CD4-positive, alpha-beta T cell treated with Interleukin-17A for 4 hours (primary cell): ENCODE data around the gene METTL6.
A peak's percentile ranks its signal among the peaks of the same experiment; 100 is the strongest.
"Not testable (repeated sequence)": the region's sequence is repeated elsewhere in the genome, so short reads cannot be mapped to it uniquely, and the experiment has no call there.

Source experiments
- DNase-seq: peaks from one replicate; pipeline ENCODE4 v3.0.0-alpha.2; 2020; ENCODE audit warnings: mixed read lengths

METTL6 gene

DNA sequence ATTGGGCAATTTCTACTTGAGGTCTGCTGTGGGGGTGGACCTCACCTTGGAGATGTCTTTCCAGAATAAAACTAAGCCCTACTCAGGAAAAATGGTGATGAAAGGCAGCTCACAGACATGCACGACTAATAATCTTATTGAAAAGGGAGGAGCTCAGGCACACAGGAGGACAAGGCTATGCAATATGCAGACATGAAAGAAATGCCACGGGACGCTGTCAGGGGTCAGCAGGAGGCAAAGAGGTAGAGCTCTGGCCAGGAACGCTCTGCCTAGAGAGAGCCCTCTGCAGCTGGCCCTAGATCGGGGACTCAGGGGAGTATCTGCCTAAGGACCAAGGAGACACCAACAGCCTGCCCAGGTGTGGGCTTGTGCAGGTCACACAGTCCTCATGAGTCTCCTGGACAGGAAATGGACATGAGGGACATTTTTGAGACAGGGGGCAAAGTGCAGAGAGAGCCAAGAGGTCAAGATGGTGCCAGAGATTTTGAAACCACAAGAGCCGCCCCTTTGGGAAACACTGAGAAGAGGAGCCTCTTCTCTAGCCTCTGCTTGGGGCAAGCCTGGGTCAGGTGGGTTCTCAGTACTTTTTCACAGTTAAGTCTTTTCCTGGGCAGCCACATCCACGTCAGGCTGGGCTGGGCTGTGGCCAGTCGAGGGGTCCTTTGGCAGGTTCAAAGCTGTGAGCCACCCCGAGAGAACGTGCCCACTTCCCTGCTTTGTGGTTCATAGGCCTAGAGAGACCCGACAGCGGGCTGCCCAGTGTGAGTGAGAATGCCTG, 23.3 kb upstream of the METTL6 start:
- DNase-seq = no peak

DNA sequence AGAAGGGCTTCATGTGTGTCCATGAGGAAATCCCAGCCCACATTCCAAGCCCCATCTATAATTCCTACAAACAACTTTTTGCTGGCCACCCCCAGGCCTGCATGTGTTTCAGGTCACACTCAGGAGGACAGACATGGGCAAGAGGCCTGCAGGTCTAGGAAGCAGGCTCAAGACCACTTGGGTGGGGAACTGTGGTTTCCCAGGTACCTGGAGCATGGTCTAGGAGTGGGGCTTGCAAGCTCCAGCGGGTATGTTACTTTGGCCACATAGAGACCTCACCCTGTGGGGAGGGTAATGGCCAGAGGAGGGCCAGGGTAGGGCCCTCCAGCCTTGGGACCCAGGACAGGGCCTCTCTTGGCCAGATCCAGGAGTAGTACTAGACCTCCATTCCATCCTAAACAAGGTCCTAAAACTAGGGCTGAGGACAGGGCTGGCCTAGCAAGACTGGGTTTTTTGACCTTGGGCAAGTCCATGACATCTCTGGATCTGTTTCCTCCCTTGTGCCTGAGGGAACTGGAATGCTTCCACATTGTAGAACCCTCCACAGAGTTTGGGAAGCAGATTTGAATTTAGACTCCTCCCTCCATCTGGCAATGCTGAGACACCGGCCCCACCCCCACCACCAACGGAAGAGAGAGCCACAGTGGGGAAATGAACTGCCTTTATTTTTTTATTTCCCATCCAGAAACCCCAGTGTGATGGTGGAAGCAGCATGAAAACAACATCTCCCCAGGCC, 22.3 kb upstream of the METTL6 start:
- DNase-seq = no peak

DNA sequence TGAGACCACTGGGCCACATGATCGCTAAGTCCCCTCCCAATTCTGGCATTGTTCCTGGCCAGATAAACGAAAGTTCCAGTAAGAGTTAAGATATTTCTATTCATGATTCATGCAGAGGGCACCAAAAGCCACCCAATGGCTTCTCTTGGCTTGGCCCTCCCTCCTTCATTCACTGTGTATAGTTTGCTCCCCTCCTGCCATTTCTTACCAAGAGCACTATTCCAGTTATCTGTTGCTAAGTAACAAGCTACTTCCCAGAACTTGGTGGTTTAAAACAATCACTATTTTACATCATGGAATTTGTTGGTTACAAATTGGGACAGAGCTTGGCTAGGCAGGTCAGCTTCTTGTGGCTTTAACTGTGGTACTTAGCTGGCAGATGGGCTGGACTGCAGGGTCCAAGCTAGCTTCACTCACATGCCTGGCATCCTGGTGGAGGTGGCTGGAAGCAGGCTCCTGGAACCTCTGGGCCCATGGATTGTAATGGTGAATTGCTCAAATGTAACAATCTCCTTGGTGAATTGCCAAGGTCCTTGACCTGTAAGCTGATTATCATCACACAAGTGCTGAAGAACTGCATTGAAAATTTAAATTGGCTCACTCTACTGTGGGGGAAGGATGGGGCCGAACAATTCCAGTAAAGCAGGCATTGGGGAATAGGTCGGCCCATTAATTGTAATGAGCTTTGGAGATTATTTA, 16.6 kb upstream of the METTL6 start:
- DNase-seq = no peak

DNA sequence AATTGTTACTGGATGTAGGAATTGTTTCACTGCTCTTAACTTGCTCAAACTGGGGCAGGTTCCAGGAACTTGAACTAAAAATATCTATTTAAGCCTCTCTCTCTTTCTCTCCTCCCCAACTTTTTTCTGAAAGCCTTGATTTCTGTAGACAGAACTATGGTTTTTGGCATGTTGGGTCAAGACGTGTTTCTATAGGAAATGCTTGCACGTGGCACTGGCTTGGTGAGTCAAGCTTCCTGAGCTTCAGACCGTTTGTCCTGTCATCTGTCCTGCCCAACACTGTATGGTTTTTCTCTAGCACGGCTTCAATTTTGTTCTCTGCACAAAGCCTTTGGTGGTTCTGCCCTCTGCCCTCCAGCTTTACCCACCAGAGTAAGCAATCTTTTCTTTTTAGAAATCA, 13.5 kb upstream of the METTL6 start:
- DNase-seq = no peak

DNA sequence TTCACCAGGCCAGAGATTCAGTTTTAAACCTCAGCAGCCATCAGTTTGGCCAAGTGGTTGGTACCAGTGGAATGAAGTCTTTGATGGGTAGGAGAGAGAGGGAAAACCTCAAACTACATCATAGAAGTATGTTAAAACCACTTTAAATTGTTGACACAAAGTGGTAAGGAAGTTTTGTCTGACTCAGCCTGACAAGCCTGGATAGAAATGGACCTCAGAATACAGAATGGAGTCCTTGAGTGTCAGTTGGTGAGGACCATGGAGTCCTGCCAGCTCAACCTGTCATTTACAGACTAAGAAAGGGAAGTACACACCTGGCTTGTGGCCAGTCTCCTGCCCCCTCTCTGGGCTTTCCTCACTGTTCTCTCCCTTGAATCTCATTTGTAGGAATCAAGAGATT, 12.1 kb upstream of the METTL6 start:
- DNase-seq = no peak

DNA sequence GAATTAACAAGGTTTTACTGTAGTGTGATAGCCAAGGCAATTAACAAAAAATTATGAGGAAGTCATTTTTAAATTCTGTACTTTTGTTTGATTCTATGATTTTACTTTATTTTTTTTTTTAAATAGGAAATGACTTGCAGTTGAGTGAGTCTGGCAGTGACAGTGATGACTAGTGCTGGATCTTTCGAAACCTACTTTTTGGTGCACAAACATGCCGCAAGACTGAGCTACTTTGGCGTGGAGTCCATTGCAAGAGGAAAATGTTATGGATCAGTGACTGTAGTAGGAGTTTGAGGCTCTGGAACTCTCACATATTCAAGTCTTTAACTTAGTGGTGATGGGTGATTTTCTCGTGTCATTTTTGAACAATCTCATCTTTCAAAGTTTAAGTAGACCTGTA, 11.6 kb upstream of the METTL6 start:
- no peak for DNase-seq

DNA sequence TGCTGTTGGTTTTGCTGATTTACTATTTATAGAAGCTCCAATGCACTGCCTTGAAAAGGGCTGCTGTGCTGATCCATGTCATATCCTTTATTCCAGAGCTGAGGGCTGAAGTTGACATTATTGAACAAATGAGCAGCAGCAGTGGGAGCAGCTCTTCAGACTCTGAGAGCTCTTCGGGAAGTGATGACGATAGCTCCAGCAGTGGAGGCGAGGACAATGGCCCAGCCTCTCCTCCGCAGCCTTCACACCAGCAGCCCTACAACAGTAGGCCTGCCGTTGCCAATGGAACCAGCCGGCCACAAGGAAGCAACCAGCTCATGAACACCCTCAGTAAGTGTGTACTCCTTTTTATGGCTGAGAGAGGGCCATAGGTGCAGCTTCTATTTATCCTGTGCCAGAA, 8.9 kb upstream of the METTL6 start:
- no peak for DNase-seq

DNA sequence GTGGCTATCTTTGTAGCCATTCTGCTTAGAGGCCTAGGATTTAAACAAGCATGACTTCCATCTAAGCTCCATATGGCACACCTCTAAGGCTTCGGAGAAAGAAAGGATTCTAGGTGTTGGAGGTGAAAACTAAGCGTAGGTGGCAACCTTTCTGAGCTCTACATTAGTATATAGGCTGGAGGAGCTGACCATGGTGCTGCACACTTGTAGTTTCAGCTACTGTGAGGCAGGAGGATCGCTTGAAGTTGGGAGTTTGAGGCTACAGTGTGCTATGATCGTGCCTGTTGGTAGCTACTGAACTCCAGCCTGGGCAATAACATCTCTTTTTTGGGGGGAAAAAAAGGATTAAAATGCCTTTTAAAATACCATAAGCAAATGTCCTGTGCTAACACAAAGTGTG, 7.4 kb upstream of the METTL6 start:
- DNase-seq = no peak

DNA sequence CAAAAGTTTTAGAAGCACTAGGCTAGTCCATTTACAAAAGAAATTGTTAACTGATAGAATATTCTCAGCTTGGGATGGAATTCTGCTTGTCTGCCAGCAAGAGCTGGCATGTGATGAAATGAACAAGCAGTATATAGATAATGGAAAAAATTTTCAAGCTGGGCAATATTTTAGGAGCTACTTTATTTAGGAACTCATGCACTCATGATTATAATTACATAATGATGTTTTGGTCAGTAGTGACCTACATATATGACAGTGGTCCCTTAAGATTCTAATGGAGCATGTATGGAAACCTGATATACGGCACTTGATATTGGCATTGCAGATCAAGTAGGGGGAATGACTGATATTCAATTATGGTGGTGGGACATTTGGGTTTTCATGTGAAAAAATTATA, 6.2 kb upstream of the METTL6 start:
- no peak for DNase-seq

DNA sequence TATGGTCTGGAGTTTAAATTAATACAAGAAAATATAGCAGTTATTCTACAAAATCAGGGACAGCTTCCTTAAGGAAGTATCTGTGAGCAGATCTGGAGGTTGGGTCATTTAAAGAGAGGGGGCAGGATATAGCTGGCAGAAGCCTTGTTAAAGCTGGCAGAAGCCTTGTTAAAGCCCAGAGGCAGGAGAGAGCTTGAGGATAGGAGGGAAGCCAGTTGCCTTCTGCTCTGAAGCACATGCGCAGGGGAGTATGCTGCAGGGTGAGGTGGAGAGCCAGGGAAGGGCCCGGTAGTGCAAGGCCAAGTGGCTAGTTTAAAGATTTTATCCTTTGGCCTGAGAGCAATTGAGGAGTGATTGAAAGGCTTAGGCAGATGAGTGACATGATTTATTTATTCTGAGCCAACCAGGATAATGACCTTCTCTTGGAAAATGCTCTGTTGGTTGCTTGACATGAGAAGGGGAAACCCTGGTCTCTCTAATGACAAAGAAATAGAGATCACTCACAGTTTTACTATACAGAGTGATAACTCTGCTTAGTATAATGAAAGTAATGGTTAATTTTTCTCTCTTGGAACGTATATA, 4.0 kb upstream of the METTL6 start:
- DNase-seq = no peak

DNA sequence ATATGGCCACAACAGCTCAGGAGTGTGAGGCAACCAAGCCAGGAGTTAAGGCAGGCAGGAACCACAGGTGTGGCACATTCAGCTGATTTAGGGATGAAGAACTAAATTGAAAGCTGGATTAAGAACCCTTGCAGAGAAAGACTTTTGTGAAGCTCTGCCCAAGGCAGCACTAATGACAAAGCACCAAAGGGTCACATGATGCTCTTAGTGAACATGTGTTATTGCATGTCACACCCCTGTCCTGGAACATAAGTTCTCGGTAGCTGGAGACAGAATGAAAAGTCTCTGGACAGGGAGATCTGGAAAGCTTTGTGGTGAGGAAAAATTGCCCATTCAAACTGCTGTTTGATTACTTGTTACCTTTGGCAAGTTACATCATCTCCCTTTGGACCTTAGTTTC, 3.3 kb upstream of the METTL6 start:
- DNase-seq = no peak

DNA sequence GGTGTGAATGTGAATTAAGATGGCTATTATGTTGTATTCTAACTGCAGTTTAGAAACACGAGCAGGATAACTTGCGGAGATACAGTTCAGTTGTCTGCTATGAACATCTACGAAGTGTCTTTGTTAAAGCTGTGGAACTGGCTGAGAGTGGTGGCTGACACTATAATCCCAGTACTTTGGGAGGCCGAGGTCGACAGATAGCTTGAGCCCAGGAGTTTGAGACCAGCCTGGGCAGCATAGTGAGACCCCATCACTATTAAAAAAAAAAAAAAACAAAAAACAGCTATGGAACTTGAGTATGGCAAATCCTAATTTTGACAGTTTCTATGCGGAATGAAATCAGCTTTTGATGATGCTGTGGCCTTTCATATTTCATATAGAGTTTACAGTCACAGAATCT, 1.7 kb upstream of the METTL6 start:
- DNase-seq = no peak

DNA sequence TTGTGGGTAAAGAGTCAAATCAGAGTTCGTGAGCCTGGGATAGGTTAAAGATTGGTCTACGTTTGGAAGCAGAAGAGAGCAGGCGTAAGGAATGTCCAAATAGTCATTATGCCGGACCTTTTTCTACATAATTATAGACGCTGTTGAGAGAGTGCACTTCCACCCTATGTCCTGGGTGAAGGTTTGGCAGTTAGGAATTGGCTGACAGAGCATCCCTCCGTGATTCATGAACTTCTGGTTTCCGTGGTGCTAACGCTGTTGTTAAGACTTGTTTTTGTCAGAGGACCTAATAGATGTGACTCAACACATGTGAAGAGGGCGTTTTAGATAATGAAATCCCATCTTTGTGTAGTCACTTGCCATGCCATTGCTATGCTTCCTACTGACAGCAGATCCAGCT, 1.2 kb upstream of the METTL6 start:
- DNase-seq = peak; percentile 23

DNA sequence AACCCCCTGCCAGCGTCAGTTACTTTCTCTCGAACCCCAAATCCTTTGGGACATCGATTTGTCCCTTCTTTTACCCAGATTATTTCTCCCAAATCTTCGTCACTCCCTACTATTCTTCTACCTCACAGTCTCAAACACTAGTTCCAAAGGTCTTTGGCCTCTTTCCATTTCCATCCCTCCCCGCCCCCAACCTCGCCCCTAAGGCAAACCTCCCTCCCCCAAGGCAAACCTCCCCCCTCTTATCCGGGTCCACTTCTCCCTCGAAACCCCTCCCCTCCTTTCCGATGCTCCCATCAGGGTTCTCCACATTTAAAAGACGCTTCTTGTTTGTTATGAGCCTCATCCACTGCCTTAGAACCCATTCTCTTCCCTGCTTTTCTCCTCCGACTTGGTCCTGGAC, 637 bp upstream of the METTL6 start:
- DNase-seq = no peak

DNA sequence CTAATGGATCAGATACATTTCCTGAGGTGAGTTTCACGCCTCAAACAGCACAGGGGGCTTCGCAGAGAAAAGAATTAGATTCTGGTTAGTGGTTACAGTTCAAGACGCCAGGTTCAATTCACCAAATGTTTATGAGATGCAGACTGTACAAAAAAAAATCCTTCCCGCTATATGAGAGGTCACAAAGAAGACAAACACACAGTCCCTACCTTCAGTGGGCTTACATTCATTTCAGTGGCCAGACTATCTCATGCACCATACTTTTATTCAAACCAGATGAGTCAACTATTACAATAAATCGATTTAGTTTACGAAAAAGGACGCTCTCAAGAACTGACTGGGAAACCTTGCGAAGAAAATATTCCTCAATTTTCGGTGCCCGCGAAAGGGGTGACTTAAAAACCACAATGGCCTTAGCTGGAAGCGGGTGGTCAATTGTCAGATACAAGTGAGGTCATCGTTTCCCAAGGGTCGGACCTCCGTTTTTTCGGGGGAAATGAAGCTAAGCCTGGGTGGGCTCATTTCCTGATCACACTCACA, 695 bp downstream of the METTL6 start:
- DNase-seq = no peak

DNA sequence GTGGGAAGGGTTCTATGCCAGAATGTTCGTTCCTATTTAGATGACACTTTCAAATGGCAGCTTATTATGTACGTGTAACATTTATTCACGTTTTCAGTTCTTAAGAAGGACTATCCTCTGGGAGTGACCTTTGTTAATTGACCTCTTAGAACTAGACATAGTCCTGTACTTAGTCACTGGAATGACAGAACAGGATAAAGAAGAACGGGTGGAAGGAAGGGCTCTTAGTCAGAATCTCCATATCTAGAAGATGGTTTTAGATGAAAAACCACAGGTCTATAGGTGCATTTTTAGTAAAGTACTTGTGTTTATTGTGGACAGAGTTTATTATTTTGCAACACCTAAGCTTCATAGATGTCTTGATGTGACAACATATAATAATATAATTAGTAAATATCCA, 6.5 kb downstream of the METTL6 start:
- DNase-seq = no peak

DNA sequence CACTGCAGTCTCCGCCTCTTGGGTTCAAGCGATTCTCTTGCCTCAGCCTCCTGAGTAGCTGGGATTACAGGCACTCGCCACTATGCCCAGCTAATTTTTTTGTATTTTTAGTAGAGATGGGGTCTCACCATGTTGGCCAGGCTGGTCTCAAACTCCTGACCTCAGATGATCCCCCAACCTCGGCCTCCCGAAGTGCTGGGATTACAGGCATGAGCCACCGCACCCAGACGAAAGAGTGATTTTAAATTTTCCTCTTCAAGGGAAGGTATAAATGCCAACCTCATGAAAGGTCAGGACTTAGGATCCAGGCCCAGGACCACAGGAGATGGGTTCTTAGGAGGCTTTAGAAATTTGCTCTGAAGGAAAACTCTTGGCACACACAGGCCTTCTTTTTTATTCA, 16.4 kb downstream of the METTL6 start:
- not testable (repeated sequence) for DNase-seq

DNA sequence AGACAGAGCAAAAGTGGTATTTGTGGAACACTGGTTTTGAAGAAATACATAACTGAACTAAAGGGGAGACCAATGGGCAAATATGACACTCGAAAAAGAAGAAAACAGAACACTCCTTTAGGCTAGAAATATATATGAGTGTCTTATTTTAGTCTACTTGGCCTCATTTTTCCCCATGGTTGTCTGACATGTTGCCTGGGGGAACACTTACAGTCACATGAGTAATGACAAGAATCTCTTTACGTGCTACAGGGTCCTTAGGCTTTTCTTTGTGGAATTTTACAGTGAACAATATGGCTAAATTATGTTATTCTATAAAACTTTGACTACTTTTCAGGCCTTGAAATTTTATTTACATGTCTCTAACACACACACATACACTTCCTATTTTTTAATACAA, 17.6 kb downstream of the METTL6 start:
- DNase-seq = no peak

DNA sequence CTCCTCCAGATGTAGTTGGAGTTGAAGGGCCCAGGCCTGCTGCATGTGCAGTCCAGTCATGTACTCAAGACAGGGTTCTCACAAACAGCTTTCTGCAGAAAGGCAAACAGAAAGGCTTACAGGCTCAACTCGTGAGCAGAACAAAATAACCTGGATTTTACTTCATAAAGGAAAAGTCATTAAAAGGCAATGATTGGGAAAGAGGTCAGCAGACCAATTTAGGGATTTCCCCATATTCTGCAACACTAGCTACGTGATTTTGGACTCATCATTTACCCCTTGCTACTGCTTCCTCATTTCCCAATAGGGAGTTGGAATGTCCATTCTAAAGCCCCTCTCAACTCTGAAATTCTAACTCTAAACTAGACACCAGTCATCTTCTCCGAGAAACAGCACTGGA, 18.1 kb downstream of the METTL6 start:
- no peak for DNase-seq

DNA sequence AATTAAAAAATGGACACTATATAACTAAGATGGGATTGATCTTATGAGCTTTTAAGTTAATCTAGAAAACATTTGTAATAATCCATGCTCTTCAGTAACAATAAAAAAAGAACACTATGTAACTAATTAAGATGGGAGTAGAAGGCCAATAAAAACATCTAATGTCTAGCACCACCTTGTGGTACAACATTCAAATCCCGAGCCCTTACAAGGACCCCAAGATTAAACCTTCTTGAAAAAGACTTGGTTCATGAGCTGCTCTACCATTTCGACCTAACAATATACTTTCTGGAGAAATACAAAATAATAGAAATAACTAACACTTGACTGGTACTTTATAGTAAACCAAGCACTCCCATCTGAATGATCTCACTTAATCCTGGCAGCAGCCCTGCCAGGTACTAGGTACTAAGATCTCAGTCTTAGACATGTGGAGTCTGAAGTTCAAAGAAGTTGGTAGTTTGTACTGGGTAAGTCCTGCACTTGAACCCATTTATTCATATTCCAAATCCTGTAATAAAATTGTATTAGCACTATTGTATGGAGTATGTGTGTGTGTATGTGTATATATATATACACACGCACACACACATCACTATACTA, 21.8 kb downstream of the METTL6 start:
- peak; percentile 24 for DNase-seq

DNA sequence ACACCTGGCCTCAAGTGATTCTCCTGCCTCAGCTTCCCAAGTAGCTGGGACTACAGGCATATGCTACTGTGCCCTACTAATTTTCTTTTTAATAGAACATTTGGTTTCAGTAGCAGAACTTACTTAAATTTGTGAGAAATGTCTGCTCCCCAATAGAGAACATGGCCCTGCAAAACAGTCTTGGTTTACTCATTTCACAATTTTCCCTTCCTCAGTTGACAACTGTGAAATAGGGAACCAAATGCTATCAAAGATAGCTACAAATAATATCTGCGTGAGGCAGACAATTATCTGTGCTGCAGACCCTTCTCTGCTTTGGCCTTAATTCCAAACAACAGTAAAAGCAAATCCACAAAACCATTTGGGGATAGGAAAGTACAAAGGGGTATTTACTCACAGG, 22.6 kb downstream of the METTL6 start:
- no peak for DNase-seq

DNA sequence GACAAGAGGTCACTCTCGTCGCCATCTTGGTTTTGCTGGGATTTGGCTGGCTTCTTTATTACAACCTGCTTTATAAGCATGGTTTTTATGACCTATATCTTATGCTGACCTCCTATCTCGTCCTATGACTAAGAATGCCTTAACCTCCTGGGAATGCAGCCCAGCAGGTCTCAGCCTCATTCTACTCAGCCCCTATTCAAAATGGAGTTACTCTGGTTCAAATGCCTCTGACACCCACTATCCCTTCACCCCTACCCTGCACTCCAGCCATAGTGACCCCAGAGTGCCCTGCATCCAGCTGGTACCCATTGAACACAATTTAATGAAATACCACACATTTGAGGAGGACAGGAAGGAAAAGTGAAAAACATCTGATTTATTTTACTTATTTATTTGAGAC, 23.4 kb downstream of the METTL6 start:
- DNase-seq = no peak

DNA sequence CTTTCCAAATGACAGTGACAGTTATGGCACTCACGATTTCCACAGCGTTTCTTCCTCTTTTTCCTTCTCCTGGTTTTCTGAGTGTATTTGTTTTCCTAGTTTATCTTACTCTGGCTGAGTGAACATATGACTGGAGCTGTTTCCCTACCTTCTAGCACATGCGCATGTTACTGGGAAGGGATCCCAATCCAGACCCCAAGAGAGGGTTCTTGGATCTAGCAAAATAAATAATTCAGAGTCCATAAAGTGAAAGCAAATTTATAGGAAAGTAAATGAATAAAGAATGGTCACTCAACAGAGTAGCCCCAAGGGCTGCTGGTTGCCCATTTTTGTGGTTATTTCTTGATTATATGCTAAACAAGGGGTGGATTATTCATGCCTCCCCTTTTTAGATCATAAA, 23.8 kb downstream of the METTL6 start:
- DNase-seq = no peak
